ENCODE data around the gene ZNF410.

ZNF410 gene

DNA sequence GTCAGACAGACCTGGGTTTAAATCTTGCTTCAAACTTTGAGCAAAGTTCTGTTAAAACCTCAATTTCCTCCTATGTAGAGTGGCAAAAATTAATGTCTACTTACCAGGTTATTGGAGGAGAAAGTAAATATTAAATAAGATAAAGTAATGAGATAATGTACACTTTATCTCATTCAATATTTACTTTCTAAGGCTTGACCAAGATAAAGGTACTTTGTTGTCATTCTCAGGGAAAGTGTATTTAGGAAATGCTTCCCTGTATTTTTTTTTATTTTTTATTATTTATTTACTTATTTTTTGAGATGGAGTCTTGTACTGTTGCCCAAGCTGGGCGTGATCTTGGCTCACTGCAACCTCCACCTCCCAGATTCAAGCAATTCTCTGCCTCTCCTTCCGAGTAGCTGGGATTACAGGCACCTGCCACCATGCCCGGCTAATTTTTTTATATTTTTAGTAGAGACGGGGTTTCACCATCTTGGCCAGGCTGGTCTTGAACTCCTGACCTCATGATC lies 58.6 kb downstream of the ZNF410 start:
- no peaks in the 10 kb centered on the region for H3K4me1 ChIP-seq (ENCODE audit: control insufficient read depth in 2 of 2, insufficient read depth in 1 of 2, low read depth in 1 of 2, low read length in 2 of 2)
- no peaks in the 10 kb centered on the region for H3K79me1 ChIP-seq (ENCODE audit: low read depth, low read length)
- DNase-seq (ENCODE audit: low spot score): no peak
- no peak overlapping the region for H3K27ac ChIP-seq (replicated peaks; ENCODE audit: low read length)
- no peak overlapping the region for H4K8ac ChIP-seq (ENCODE audit: low read depth, low read length)
- H3K18ac ChIP-seq (ENCODE audit: low read length): no peak overlapping the region
- H3K27me3 ChIP-seq (ENCODE audit: control insufficient read depth in 3 of 3, insufficient read depth in 3 of 3, low read depth in 1 of 3, low read length in 3 of 3): no peaks in the 10 kb centered on the region
- no peak overlapping the region for H2BK5ac ChIP-seq (ENCODE audit: low read length)
- H2BK120ac ChIP-seq (ENCODE audit: low read depth, low read length): no peak overlapping the region
- H3K23ac ChIP-seq (ENCODE audit: low read depth, low read length, poor library complexity): no peak overlapping the region
- H2BK12ac ChIP-seq (ENCODE audit: low read length): no peak overlapping the region
- H4K91ac ChIP-seq (ENCODE audit: low read depth, low read length, poor library complexity): no peak overlapping the region
- no peak overlapping the region for H2BK15ac ChIP-seq (ENCODE audit: low read length)
- WGBS, 2 donors (ENCODE audit: extremely low coverage in 2 of 2, insufficient read length in 2 of 2, insufficient replicate concordance in 1 of 2): no CpG with 5 or more reads among the region's 4 CpGs
- H3K4me3 ChIP-seq (ENCODE audit: low read length in 2 of 2): no peak overlapping the region
- H3K36me3 ChIP-seq (replicated peaks in 1 of 2; ENCODE audit: control insufficient read depth in 2 of 2, insufficient read depth in 2 of 2, low read length in 2 of 2): peaks cover 0 to 6% of the 10 kb centered on the region in 2 donors
- H3K9me3 ChIP-seq (replicated peaks in 1 of 2; ENCODE audit: control insufficient read depth in 2 of 2, insufficient read depth in 1 of 2, low read depth in 1 of 2, low read length in 2 of 2): no peaks in the 10 kb centered on the region
- H3K14ac ChIP-seq (ENCODE audit: low read length): no peak overlapping the region
- H2AFZ ChIP-seq (ENCODE audit: low read length): no peak overlapping the region
- H3K9ac ChIP-seq (ENCODE audit: low read depth, low read length, poor library complexity): no peak overlapping the region
- H3K4ac ChIP-seq (ENCODE audit: low read length): no peak overlapping the region
- no peak overlapping the region for H2AK5ac ChIP-seq (ENCODE audit: low read depth, low read length)
- no peak overlapping the region for H3K4me2 ChIP-seq (ENCODE audit: insufficient read depth, low read length, poor library complexity, severe bottlenecking)

DNA sequence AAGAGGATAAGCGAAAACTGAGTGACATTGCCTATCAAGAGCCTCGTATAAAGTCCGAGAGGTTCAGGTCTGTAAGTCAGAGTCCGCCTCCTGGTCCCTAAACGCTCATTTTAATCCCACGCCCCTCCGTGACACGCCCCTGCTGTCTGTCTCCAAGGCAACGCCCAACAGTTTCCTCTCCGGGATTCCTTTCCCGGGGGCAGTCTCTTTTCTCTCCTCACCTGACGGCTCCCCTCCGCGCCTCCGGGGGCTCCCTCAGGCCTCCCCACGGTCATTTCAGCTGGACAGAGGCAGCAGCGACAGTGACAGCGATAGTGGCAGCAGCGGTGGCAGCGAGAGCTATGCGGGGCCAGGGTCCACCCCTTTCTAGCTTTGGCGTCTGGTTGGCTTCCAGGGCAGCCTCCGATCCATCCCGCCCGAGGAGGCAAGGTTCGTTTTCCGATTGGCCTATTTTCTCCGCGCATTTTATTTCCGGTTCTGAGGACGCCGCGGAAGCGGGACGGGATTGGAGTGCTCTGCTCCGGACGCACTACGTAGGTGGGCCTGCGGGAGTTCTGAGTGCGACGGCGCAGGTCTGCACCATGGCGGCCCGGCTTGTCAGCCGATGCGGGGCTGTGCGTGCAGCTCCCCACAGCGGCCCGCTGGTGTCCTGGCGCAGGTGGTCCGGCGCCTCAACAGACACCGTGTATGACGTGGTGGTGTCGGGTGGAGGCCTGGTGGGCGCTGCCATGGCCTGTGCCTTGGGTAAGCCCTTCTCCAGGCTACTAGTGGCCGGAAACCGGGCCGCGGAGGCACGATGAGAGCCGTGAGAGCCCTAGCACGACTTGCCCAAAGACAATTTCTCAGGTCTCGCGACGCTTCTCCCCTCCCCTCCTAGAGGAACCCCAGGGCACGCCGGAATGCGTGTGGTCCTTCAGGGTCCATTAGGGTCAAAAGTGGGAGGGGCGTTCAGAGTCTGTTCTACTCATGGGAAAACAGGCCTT lies 63.4 kb downstream of the ZNF410 start, which contains the start of the genes COQ6 and FAM161B:
TSS of gene COQ6 (plus strand) at position 551 of the 983 bp plus-strand sequence. CDS start at position 582, 31 bp downstream.
TSS of gene FAM161B (minus strand) at position 343 of the 983 bp plus-strand sequence. CDS start at position 275, 68 bp downstream.
- no peak within 1 kb of the TSS for H3K14ac ChIP-seq (ENCODE audit: low read length)
- WGBS, 2 donors (ENCODE audit: extremely low coverage in 2 of 2, insufficient read length in 2 of 2, insufficient replicate concordance in 1 of 2): no CpG with 5 or more reads among the region's 70 CpGs
- H3K4me3 ChIP-seq (ENCODE audit: low read length in 2 of 2): peak within 1 kb of the TSS; percentile 72 to 95
- H2BK12ac ChIP-seq (ENCODE audit: low read length): peak within 1 kb of the TSS; percentile 88
- no peaks in the 10 kb centered on the region for H3K9me3 ChIP-seq (replicated peaks in 1 of 2; ENCODE audit: control insufficient read depth in 2 of 2, insufficient read depth in 1 of 2, low read depth in 1 of 2, low read length in 2 of 2)
- H2BK15ac ChIP-seq (ENCODE audit: low read length): no peak within 1 kb of the TSS
- no peak within 1 kb of the TSS for H2BK5ac ChIP-seq (ENCODE audit: low read length)
- H3K18ac ChIP-seq (ENCODE audit: low read length): peak within 1 kb of the TSS; percentile 98
- H2BK120ac ChIP-seq (ENCODE audit: low read depth, low read length): no peak within 1 kb of the TSS
- peak within 1 kb of the TSS; percentile 83 for H2AK5ac ChIP-seq (ENCODE audit: low read depth, low read length)
- H3K36me3 ChIP-seq (replicated peaks in 1 of 2; ENCODE audit: control insufficient read depth in 2 of 2, insufficient read depth in 2 of 2, low read length in 2 of 2): peaks cover 4 to 14% of the 10 kb centered on the region in 2 donors
- no peaks in the 10 kb centered on the region for H3K27me3 ChIP-seq (ENCODE audit: control insufficient read depth in 3 of 3, insufficient read depth in 3 of 3, low read depth in 1 of 3, low read length in 3 of 3)
- peak within 1 kb of the TSS; percentile 99 for H3K9ac ChIP-seq (ENCODE audit: low read depth, low read length, poor library complexity)
- H2AFZ ChIP-seq (ENCODE audit: low read length): peak within 1 kb of the TSS; percentile 95
- no peaks in the 10 kb centered on the region for H3K79me1 ChIP-seq (ENCODE audit: low read depth, low read length)
- no peak within 1 kb of the TSS for H4K91ac ChIP-seq (ENCODE audit: low read depth, low read length, poor library complexity)
- H3K23ac ChIP-seq (ENCODE audit: low read depth, low read length, poor library complexity): peak within 1 kb of the TSS; percentile 61
- peak within 1 kb of the TSS; percentile 91 for H3K27ac ChIP-seq (replicated peaks; ENCODE audit: low read length)
- H3K4me2 ChIP-seq (ENCODE audit: insufficient read depth, low read length, poor library complexity, severe bottlenecking): peak within 1 kb of the TSS; percentile 84
- H3K4ac ChIP-seq (ENCODE audit: low read length): no peak within 1 kb of the TSS
- peak; percentile 94 for DNase-seq (ENCODE audit: low spot score)
- H4K8ac ChIP-seq (ENCODE audit: low read depth, low read length): no peak within 1 kb of the TSS
- no peaks in the 10 kb centered on the region for H3K4me1 ChIP-seq (ENCODE audit: control insufficient read depth in 2 of 2, insufficient read depth in 1 of 2, low read depth in 1 of 2, low read length in 2 of 2)

DNA sequence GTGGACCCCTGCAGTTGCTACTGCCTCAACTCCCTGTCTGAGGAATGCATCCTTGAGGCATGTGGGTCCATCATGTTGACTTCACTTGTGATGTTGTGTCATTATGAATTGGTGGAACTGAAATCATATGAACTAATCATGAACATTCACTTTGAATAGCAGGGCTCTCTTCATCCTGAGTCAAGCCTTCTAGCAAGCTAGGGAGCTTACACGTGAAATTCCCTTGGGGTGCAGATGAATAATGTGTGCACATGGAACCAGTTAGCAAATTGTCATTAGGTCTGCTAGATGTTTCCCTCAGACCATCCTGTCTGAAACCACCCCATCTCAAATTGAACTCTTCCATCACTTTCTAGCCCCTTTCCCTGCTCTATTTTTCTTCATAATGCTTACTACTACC lies 67.1 kb downstream of the ZNF410 start:
- Histone ChIP-seq H2BK12ac (ENCODE audit: low read length) (no peak overlapping the region), H3K4ac (ENCODE audit: low read length) (no peak overlapping the region), H3K4me2 (ENCODE audit: insufficient read depth, low read length, poor library complexity, severe bottlenecking) (no peak overlapping the region), H3K4me1 (ENCODE audit: control insufficient read depth in 2 of 2, insufficient read depth in 1 of 2, low read depth in 1 of 2, low read length in 2 of 2) (no peaks in the 10 kb centered on the region), H2BK120ac (ENCODE audit: low read depth, low read length) (no peak overlapping the region), H3K36me3 (replicated peaks in 1 of 2; ENCODE audit: control insufficient read depth in 2 of 2, insufficient read depth in 2 of 2, low read length in 2 of 2) (peaks cover 8 to 47% of the 10 kb centered on the region in 2 donors), H3K4me3 (ENCODE audit: low read length in 2 of 2) (no peak overlapping the region), H4K91ac (ENCODE audit: low read depth, low read length, poor library complexity) (no peak overlapping the region), H2AFZ (ENCODE audit: low read length) (no peak overlapping the region), H3K9ac (ENCODE audit: low read depth, low read length, poor library complexity) (no peak overlapping the region), H3K27me3 (ENCODE audit: control insufficient read depth in 3 of 3, insufficient read depth in 3 of 3, low read depth in 1 of 3, low read length in 3 of 3) (no peaks in the 10 kb centered on the region), H2BK5ac (ENCODE audit: low read length) (no peak overlapping the region), H3K18ac (ENCODE audit: low read length) (no peak overlapping the region), H3K79me1 (ENCODE audit: low read depth, low read length) (no peaks in the 10 kb centered on the region), H3K27ac (replicated peaks; ENCODE audit: low read length) (no peak overlapping the region), H3K23ac (ENCODE audit: low read depth, low read length, poor library complexity) (no peak overlapping the region), H3K14ac (ENCODE audit: low read length) (no peak overlapping the region), H3K9me3 (replicated peaks in 1 of 2; ENCODE audit: control insufficient read depth in 2 of 2, insufficient read depth in 1 of 2, low read depth in 1 of 2, low read length in 2 of 2) (no peaks in the 10 kb centered on the region), H4K8ac (ENCODE audit: low read depth, low read length) (no peak overlapping the region), H2AK5ac (ENCODE audit: low read depth, low read length) (no peak overlapping the region), H2BK15ac (ENCODE audit: low read length) (no peak overlapping the region)
- DNase-seq (ENCODE audit: low spot score): no peak
- WGBS, 2 donors (ENCODE audit: extremely low coverage in 2 of 2, insufficient read length in 2 of 2, insufficient replicate concordance in 1 of 2): no CpG with 5 or more reads among the region's 1 CpG

DNA sequence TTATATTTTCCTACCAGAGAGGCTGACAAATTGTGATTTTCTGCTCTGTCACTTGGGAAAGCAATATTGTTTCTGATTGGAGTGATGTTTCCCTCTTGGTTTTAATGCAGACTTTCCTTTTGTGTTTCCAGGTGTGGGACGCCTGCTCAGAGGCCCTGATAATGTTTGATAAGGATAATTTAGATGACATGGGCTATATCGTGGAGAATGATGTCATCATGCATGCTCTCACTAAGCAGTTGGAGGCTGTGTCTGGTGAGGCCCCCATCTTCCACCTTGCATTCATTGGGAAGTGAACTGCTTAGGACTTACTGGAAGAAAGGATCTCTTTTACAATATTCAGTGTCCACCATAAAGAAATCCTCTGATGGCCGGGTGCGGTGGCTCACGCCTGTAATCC lies 69.0 kb downstream of the ZNF410 start:
- H2AK5ac ChIP-seq (ENCODE audit: low read depth, low read length): no peak overlapping the region
- peaks cover 17 to 66% of the 10 kb centered on the region in 2 donors for H3K36me3 ChIP-seq (replicated peaks in 1 of 2; ENCODE audit: control insufficient read depth in 2 of 2, insufficient read depth in 2 of 2, low read length in 2 of 2)
- no peak overlapping the region for H3K4me3 ChIP-seq (ENCODE audit: low read length in 2 of 2)
- no peaks in the 10 kb centered on the region for H3K79me1 ChIP-seq (ENCODE audit: low read depth, low read length)
- H2BK12ac ChIP-seq (ENCODE audit: low read length): no peak overlapping the region
- no peak overlapping the region for H2BK15ac ChIP-seq (ENCODE audit: low read length)
- no peak overlapping the region for H2AFZ ChIP-seq (ENCODE audit: low read length)
- H3K4me2 ChIP-seq (ENCODE audit: insufficient read depth, low read length, poor library complexity, severe bottlenecking): no peak overlapping the region
- H3K27ac ChIP-seq (replicated peaks; ENCODE audit: low read length): no peak overlapping the region
- H3K18ac ChIP-seq (ENCODE audit: low read length): no peak overlapping the region
- no CpG with 5 or more reads among the region's 5 CpGs for WGBS, 2 donors (ENCODE audit: extremely low coverage in 2 of 2, insufficient read length in 2 of 2, insufficient replicate concordance in 1 of 2)
- no peak overlapping the region for H3K23ac ChIP-seq (ENCODE audit: low read depth, low read length, poor library complexity)
- no peak overlapping the region for H3K9ac ChIP-seq (ENCODE audit: low read depth, low read length, poor library complexity)
- no peak overlapping the region for H3K14ac ChIP-seq (ENCODE audit: low read length)
- DNase-seq (ENCODE audit: low spot score): no peak
- no peaks in the 10 kb centered on the region for H3K4me1 ChIP-seq (ENCODE audit: control insufficient read depth in 2 of 2, insufficient read depth in 1 of 2, low read depth in 1 of 2, low read length in 2 of 2)
- H3K4ac ChIP-seq (ENCODE audit: low read length): no peak overlapping the region
- H3K27me3 ChIP-seq (ENCODE audit: control insufficient read depth in 3 of 3, insufficient read depth in 3 of 3, low read depth in 1 of 3, low read length in 3 of 3): no peaks in the 10 kb centered on the region
- no peak overlapping the region for H4K8ac ChIP-seq (ENCODE audit: low read depth, low read length)
- H4K91ac ChIP-seq (ENCODE audit: low read depth, low read length, poor library complexity): no peak overlapping the region
- H2BK5ac ChIP-seq (ENCODE audit: low read length): no peak overlapping the region
- no peaks in the 10 kb centered on the region for H3K9me3 ChIP-seq (replicated peaks in 1 of 2; ENCODE audit: control insufficient read depth in 2 of 2, insufficient read depth in 1 of 2, low read depth in 1 of 2, low read length in 2 of 2)
- H2BK120ac ChIP-seq (ENCODE audit: low read depth, low read length): no peak overlapping the region
